Activated naive CD8-positive, alpha-beta T cell treated with anti-CD3 and anti-CD28 coated beads, Interleukin-2, amount 10 ng/mL, durations not matched to agents 7 days and 5 days (primary cell): Measurements from ENCODE around the gene LRBA. TPM values are rescaled to one million over a fixed set of nuclear protein-coding genes. Genes with fewer than 3 reads are reported as not detected.
A peak's percentile ranks its signal among the peaks of the same experiment; 100 is the strongest.

ENCODE experiments used
- ATAC-seq: fragments of 150-1000 bp; cut with Tn5 transposase; one replicate; pipeline ENCODE4 v1.10.0; 2021; ENCODE audit warnings: low read depth, moderate library complexity
- POLR2A ChIA-PET: fragments of 350-600 bp; sonication (Branson Sonifier 250); formaldehyde crosslinking; loops from one replicate; lab custom pipeline; 2021; ENCODE audit warnings: antibody characterized with exemption; lab: Charles Lee
- DNase-seq: peaks from one replicate; pipeline ENCODE4 v3.0.0; 2021
- H3K27ac Mint-ChIP-seq: one replicate; pipeline ENCODE4 v1.8.0; 2022; ENCODE audit warnings: mild to moderate bottlenecking, mixed read lengths
- H3K27me3 Mint-ChIP-seq: one replicate; pipeline ENCODE4 v1.8.0; 2022; ENCODE audit warnings: mild to moderate bottlenecking, moderate library complexity, mixed read lengths
- H3K36me3 Mint-ChIP-seq: one replicate; pipeline ENCODE4 v1.8.0; 2021; ENCODE audit warnings: mild to moderate bottlenecking, mixed read lengths
- H3K4me1 Mint-ChIP-seq: one replicate; pipeline ENCODE4 v1.8.0; 2021; ENCODE audit warnings: mixed read lengths
- H3K4me3 Mint-ChIP-seq: one replicate; pipeline ENCODE4 v1.8.0; 2022; ENCODE audit warnings: mild to moderate bottlenecking, moderate library complexity, mixed read lengths
- H3K9me3 Mint-ChIP-seq: one replicate; pipeline ENCODE4 v1.8.0; 2021; ENCODE audit warnings: mixed read lengths
- total RNA-seq, 2 experiments: library from RNA; stranded (reverse); gene quantifications; one replicate each; pipeline ENCODE4 v1.2.3, GENCODE V29; 2021

Gene LRBA
- total RNA-seq, 2 experiments from 2014 or later: 47.9 to 50.6 TPM

DNA sequence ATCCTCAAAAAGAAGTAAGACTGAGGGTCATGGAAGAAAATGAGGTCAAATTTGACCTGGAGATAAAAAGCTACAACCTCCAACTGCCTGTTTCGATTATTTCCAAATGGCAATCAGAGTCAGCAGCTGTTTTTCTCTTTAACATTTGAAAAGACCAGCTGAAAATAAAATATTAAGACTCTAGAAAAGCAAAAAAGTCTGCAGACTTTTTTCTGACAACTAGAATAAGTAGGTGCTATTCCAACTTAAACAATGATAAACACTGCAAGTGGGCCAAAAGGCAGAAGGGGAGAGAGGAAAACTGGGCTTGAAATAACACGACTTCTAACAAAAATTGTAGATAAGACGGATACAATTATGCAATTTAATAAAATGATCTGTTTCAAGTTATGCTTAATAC, 110.4 kb downstream of the LRBA start:
- ATAC-seq (no peak), DNase-seq (no peak)
- H3K27ac Mint-ChIP-seq: no peak overlapping the region
- H3K4me1 Mint-ChIP-seq: peaks cover 14% of the 10 kb centered on the region
- H3K9me3 Mint-ChIP-seq: no peaks in the 10 kb centered on the region
- H3K4me3 Mint-ChIP-seq: no peak overlapping the region
- no peaks in the 10 kb centered on the region for H3K27me3 Mint-ChIP-seq
- peaks cover 67% of the 10 kb centered on the region for H3K36me3 Mint-ChIP-seq
- POLR2A ChIA-PET: no interaction called here

DNA sequence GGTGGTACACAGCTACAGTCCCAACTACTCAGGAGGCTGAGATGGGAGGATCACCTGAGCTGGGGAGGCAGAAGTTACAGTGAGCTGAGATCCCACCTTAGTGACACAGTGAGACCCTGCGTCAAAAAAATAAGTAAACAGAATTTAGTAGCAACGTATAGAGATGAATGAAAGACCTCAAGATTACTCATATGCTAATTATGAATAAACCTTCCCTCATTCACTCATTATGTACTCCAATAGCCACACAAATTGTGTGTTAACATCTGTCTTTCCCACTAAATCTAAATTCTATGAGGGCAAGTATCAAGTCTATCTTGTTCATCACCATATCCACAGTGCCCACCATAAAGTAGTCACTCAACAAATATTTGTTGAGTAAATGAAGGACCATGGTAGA, 111.5 kb downstream of the LRBA start:
- H3K4me1 Mint-ChIP-seq: peaks cover 4% of the 10 kb centered on the region
- no peak for DNase-seq
- ATAC-seq: no peak
- H3K27ac Mint-ChIP-seq: no peak overlapping the region
- H3K9me3 Mint-ChIP-seq: no peaks in the 10 kb centered on the region
- H3K4me3 Mint-ChIP-seq: no peak overlapping the region
- POLR2A ChIA-PET: no interaction called here
- H3K36me3 Mint-ChIP-seq: peaks cover 64% of the 10 kb centered on the region
- H3K27me3 Mint-ChIP-seq: no peaks in the 10 kb centered on the region

DNA sequence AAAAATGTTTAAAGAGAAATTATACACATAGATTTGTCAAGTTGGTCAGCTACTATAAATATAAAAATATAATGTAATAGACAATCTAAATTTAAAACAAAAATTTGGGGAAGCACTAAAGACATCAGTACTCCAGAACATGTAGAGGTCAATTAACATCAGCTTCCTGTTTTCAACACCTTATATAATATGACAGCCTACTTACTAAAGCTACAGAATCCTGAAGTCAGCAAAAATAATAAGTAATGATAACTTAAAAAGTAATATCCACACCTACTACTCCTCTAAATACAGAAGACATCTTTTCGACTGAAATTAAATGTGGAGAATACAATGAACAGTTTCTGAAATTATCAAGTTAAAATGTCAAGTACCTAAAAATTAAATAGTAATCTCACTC, 118.6 kb downstream of the LRBA start:
- Mint-ChIP-seq H3K4me1 (no peaks in the 10 kb centered on the region), H3K9me3 (no peaks in the 10 kb centered on the region), H3K36me3 (peaks cover 44% of the 10 kb centered on the region), H3K27ac (no peak overlapping the region), H3K4me3 (no peak overlapping the region), H3K27me3 (no peaks in the 10 kb centered on the region)
- POLR2A ChIA-PET: no interaction called here
- no peak for ATAC-seq
- no peak for DNase-seq

DNA sequence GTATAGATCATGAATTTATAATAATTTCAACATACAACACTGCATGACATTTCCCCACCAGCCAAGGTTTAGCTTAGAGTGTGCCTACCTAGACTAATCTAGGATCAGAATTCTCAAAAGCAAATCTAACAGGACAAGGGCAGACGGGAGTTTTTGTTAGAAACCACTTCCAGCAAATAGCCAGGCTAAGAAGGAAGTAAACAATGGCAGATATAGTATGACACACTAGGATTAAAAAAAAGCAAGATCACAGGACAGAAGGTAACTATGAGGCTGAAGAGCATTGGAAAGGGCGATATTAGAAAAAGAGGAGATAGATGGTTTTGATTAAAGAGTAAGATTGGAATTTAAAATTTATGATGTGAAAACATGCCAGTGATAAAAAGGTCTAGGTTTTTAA, 124.8 kb downstream of the LRBA start:
- Mint-ChIP-seq H3K36me3 (peaks cover 26% of the 10 kb centered on the region), H3K9me3 (peaks cover 1% of the 10 kb centered on the region), H3K27ac (no peak overlapping the region), H3K27me3 (no peaks in the 10 kb centered on the region), H3K4me1 (peaks cover 8% of the 10 kb centered on the region), H3K4me3 (no peak overlapping the region)
- POLR2A ChIA-PET: no interaction called here
- no peak for ATAC-seq
- no peak for DNase-seq

DNA sequence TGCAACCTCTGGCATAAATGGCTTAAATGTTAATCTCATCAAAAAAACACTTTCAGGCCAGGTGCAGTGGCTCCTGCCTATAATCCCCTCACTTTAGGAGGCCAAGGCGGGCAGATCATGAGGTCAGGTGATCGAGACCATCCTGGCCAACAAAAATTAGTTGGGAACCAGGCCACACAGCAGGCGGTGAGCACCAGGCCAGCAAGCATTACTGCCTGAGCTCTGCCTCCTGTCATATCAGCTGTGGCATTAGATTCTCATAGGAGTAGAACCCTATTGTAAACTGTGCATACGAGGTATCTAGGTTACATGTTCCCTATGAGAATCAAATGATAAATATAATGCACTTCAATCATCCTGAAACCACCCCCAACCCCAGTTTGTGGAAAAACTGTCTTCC, 125.8 kb downstream of the LRBA start:
- POLR2A ChIA-PET: no interaction called here
- no peak for ATAC-seq

DNA sequence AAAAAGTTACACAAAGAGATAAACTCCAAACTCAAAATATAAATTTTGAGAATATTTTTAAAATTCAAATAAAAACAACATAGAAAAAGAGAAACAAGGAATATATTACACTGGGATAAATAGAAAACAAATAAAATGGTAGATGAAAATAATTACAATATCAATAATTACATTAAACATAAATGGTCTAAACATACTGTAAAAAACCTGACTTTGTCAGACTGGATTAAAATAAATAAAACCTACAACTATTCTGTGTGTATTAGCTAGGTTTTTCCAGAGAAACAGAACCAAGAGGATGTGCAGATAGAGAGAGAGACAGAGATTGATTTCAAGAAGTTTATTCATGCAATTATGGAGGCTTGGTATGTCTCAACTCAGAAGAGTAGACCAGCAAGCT, 126.5 kb downstream of the LRBA start:
- Mint-ChIP-seq H3K36me3 (peaks cover 19% of the 10 kb centered on the region), H3K9me3 (peaks cover 1% of the 10 kb centered on the region), H3K4me1 (peaks cover 8% of the 10 kb centered on the region), H3K4me3 (no peak overlapping the region), H3K27me3 (no peaks in the 10 kb centered on the region), H3K27ac (no peak overlapping the region)
- DNase-seq: no peak
- no peak for ATAC-seq
- POLR2A ChIA-PET: no interaction called here

More for the DNA sequence above, 125.8 kb downstream of the LRBA start:
- peaks cover 1% of the 10 kb centered on the region for H3K9me3 Mint-ChIP-seq
- H3K4me3 Mint-ChIP-seq: no peak overlapping the region
- peaks cover 8% of the 10 kb centered on the region for H3K4me1 Mint-ChIP-seq
- H3K27ac Mint-ChIP-seq: no peak overlapping the region
- DNase-seq: no peak
- H3K27me3 Mint-ChIP-seq: no peaks in the 10 kb centered on the region
- H3K36me3 Mint-ChIP-seq: peaks cover 23% of the 10 kb centered on the region

DNA sequence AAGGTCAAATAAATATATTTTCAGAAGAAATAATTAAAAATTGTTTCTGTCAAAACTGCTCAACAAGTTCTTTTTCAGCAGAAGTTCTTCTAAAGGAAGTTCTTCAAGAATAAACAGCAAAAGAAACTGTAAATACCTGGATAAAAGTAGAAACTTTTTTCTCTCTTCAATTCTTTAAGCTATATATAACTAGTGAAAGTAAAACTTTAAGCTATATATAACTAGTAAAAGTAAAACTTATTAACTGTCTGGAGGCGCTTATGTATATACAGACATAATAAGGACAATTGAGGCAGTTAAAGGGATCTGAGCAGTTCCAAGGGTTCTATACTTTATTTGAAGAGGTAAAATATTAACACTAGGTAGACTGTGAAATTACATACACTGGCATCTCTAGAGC, 126.9 kb downstream of the LRBA start:
- POLR2A ChIA-PET: no interaction called here
- Mint-ChIP-seq H3K9me3 (peaks cover 1% of the 10 kb centered on the region), H3K4me3 (no peak overlapping the region), H3K4me1 (peaks cover 8% of the 10 kb centered on the region), H3K27ac (no peak overlapping the region), H3K36me3 (peaks cover 19% of the 10 kb centered on the region), H3K27me3 (no peaks in the 10 kb centered on the region)
- no peak for DNase-seq
- no peak for ATAC-seq

DNA sequence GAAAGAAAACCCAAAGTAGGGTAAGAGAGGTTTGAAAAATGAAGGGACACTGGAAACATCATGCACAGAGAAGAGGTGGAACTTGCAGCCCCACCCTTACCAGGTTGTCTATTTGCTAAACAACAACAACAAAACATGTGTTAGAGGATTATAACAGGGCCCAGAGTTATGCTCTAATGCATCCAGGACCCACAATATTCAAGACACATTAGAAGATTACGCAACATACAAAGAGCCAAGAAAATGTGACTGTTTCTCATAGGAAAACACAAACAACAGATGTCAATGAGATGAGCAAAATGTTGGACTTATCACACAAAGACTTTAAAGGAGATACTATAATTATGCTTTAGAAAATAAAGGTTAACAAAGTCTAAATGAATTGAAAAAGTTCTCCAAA, 128.5 kb downstream of the LRBA start:
- POLR2A ChIA-PET: no interaction called here
- no peak overlapping the region for H3K27ac Mint-ChIP-seq

DNA sequence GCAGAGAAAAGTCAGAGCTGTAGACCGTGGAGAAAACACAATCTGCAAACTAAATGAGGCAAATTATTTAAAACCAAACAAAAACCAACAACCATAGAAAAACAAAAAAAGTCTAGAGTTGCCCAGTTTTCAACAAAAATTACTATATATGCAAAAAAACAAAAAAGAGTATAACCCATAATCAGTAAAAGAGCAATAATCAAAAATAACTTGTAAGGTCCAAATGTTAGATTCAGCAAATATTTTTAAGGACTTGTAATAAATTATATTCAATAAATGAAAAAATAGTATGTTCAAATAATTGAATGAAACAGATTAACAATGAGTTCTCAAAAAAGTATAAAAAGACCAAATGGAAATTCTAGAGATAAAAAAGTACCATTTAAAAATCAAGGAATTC, 130.5 kb downstream of the LRBA start:
- Mint-ChIP-seq H3K36me3 (peaks cover 25% of the 10 kb centered on the region), H3K9me3 (peaks cover 1% of the 10 kb centered on the region), H3K27ac (no peak overlapping the region), H3K4me1 (peaks cover 5% of the 10 kb centered on the region), H3K4me3 (no peak overlapping the region), H3K27me3 (no peaks in the 10 kb centered on the region)
- POLR2A ChIA-PET: no interaction called here
- DNase-seq: no peak
- no peak for ATAC-seq

More for the DNA sequence above, 128.5 kb downstream of the LRBA start:
- Mint-ChIP-seq H3K27me3 (no peaks in the 10 kb centered on the region), H3K4me1 (peaks cover 8% of the 10 kb centered on the region), H3K9me3 (peaks cover 1% of the 10 kb centered on the region), H3K36me3 (peaks cover 14% of the 10 kb centered on the region), H3K4me3 (no peak overlapping the region)
- ATAC-seq (no peak), DNase-seq (no peak)

DNA sequence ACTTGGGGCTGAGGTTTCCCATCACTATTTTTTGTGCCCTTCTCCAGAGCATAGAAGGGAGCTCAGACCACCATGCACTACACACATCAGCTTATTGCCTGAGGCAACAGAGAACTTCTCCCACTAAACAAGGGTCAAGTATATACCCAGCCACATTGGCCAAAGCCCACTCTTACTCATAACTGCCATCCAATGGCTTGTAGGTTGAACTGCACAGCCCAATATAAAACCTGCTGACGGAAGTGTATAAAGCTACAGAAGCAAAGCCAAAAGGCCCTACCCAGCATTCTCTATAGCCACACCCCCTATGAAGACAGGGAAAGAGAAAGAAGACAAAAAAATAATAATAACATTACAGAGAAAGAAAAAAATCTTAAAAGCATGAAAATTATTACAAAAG, 139.7 kb downstream of the LRBA start:
- no peaks in the 10 kb centered on the region for H3K27me3 Mint-ChIP-seq
- POLR2A ChIA-PET: no interaction called here
- ATAC-seq (no peak), DNase-seq (no peak)
- H3K9me3 Mint-ChIP-seq: peaks cover 12% of the 10 kb centered on the region
- H3K4me3 Mint-ChIP-seq: no peak overlapping the region
- peaks cover 52% of the 10 kb centered on the region for H3K36me3 Mint-ChIP-seq
- no peaks in the 10 kb centered on the region for H3K4me1 Mint-ChIP-seq
- H3K27ac Mint-ChIP-seq: no peak overlapping the region

DNA sequence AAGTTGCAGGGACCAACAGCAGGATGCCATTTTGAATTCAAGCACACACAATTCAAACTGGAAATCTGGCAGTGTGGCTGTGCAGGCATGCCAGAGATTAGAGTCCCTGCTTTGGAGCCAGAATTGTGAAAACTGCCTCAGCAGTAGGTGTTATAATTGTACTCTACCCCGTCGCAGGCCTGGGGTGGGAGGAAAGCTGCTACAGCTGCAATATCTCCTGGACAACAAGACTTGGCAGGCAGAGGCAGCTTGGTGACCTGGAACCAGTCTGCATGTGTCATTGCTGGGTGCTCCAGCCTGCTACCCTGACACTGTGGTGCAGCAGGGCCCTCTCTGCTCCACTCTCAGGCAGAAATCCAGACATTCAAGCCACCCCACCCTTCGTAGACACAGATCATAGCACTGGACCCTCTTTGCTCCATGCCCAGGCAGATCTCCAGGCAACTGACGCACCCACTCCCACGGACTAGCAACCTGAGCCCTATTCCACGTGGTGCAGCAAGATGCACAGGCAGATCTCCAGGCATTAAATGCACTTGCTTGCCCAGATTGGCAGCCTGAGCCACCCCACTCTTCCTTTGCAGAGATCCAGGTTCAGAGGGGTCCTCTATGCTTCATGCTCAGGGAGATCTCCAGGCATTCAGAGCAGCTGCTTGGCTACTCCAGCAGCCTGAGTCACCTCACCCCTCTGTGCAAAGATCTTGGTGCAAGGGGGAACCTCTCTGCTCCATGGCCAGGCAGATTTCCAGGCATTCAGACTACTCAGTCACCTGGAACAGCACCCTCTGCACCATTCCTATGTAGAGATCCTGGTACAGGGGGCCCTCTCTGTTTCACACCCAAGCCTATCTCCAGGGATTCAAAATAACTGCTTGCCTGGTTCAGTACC, 140.5 kb downstream of the LRBA start:
- Mint-ChIP-seq H3K4me1 (no peaks in the 10 kb centered on the region), H3K27ac (no peak overlapping the region), H3K27me3 (no peaks in the 10 kb centered on the region), H3K9me3 (peaks cover 12% of the 10 kb centered on the region), H3K4me3 (no peak overlapping the region), H3K36me3 (peaks cover 44% of the 10 kb centered on the region)
- ATAC-seq (no peak), DNase-seq (no peak)
- POLR2A ChIA-PET: no interaction called here

DNA sequence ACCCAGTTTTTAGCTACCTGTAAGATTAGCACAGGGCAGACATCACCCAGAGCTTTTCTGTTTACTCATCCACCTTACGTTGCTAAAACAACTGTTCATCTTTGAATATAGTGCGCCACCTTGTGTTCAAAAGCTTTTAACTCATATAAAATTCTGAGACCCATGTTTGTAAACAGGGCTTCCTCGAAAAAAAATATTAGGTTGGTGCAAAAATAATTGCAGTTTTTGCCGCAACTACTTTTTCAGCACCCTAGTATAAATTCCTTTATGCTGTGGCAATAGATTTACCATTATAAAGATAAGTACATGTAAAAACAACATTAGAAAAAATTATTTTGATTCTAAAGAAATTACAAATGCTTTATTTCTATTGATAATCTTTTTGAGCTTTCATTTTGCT, 147.9 kb downstream of the LRBA start:
- no peak for DNase-seq

DNA sequence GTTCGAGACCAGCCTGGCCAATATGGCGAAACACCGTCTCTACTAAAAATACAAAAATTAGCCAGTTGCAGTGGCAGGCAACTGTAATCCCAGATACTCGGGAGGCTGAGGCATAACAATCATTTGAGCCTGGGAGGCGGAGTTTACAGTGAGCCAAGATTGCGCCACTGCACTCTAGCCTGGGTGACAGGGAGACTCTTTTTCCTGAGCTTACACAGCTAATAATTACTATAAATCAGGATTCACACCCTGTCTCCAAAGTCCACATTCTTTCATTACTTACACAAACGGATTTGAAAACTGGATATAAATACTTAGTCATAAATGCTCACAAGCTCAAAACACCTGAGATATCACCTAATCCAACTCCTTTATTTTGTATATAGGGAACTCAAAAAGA, 151.6 kb downstream of the LRBA start:
- no peaks in the 10 kb centered on the region for H3K4me1 Mint-ChIP-seq

More for the DNA sequence above, 147.9 kb downstream of the LRBA start:
- Mint-ChIP-seq H3K9me3 (no peaks in the 10 kb centered on the region), H3K4me1 (no peaks in the 10 kb centered on the region), H3K27me3 (no peaks in the 10 kb centered on the region), H3K27ac (no peak overlapping the region), H3K36me3 (no peaks in the 10 kb centered on the region), H3K4me3 (no peak overlapping the region)
- POLR2A ChIA-PET: interaction anchor here (0.7 kb wide), 1 partner anchor 13 kb away, joined by 4 read pairs; no protein-coding TSS in a partner anchor
- ATAC-seq: peak; percentile 67

DNA sequence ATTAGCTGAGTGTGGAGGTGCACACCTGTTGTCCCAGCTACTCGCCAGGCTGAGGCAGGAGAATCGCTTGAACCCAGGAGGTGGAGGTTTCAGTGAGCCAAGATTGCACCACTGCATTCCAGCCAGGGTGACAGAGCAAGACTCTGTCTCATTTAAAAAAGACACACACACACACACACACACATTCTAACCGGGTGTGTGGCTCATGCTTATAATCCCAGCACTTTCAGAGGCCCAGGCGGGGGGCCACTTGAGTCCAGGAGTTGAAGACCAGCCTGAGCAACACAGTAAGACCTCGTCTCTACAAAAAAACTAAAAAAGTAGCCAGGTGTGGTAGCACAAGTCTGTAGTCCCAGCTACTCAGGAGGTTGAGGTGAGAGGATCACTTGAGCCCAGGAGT, 152.3 kb downstream of the LRBA start:
- no peak overlapping the region for H3K27ac Mint-ChIP-seq
- ATAC-seq (no peak), DNase-seq (no peak)
- no peak overlapping the region for H3K4me3 Mint-ChIP-seq
- H3K27me3 Mint-ChIP-seq: no peaks in the 10 kb centered on the region
- H3K9me3 Mint-ChIP-seq: no peaks in the 10 kb centered on the region
- no peaks in the 10 kb centered on the region for H3K4me1 Mint-ChIP-seq
- H3K36me3 Mint-ChIP-seq: no peaks in the 10 kb centered on the region
- POLR2A ChIA-PET: no interaction called here

More for the DNA sequence above, 151.6 kb downstream of the LRBA start:
- DNase-seq (no peak), ATAC-seq (no peak)
- no peaks in the 10 kb centered on the region for H3K27me3 Mint-ChIP-seq
- H3K9me3 Mint-ChIP-seq: no peaks in the 10 kb centered on the region
- no peaks in the 10 kb centered on the region for H3K36me3 Mint-ChIP-seq
- H3K4me3 Mint-ChIP-seq: no peak overlapping the region
- no peak overlapping the region for H3K27ac Mint-ChIP-seq
- POLR2A ChIA-PET: no interaction called here
